Sigmoid colon (tissue), 4 donors: ENCODE results near the gene TAGLN.

Experiments
- EP300 ChIP-seq, 4 donors: sonication (generic); formaldehyde crosslinking; IDR thresholded peaks; one replicate each; pipeline ENCODE4 v1.6.1; 2017; ENCODE audit warnings: antibody characterized with exemption in 4 of 4
- POLR2A ChIP-seq, 2 donors: fragments of 450-650 bp; IDR thresholded peaks; one replicate each; pipeline ENCODE4 v1.6.1; 2016; ENCODE audit warnings: antibody characterized with exemption in 2 of 2, mild to moderate bottlenecking in 2 of 2, moderate library complexity in 2 of 2
- POLR2AphosphoS5 ChIP-seq, 4 donors: sonication (generic); formaldehyde crosslinking; IDR thresholded peaks; one replicate each; pipeline ENCODE4 v1.6.1; 2017; ENCODE audit warnings: antibody characterized with exemption in 4 of 4
- TF ChIP-seq, protein P1 (sequence below), 4 experiments: fragments of 450-650 bp in 3 of 4; fragments of 200-600 bp in 1 of 4; IDR thresholded peaks; one replicate each; pipeline ENCODE4 v1.5.1; 2016 to 2019; ENCODE audit warnings: antibody characterized with exemption in 4 of 4, mild to moderate bottlenecking in 3 of 4, moderate library complexity in 2 of 4

DNA sequence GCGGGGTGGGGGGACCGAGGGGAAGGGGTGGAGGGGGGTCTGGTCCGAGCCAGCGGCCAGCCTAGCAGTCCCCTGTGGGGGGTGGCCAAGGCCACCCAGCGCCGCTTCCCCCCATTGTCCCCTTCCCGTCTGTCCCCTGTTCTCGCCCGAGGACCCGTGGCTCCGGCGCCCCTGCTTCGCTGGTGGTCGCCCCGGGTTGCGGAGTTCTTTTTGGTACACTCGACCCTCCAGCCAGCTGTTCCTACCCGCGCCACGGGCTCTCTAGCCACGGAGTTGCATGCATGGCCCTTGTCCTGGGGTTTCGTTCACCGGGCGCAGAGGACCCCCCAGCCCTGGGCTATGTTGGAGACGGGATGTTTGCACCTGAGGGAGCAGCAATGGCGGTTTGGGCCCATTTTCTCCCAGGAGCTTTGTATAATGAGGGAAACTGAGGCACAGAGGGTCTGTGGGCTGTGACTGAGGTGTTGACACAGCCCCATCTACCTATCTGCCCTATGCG is 33.8 kb downstream of the TAGLN start:
- TF ChIP-seq, protein P1, sequence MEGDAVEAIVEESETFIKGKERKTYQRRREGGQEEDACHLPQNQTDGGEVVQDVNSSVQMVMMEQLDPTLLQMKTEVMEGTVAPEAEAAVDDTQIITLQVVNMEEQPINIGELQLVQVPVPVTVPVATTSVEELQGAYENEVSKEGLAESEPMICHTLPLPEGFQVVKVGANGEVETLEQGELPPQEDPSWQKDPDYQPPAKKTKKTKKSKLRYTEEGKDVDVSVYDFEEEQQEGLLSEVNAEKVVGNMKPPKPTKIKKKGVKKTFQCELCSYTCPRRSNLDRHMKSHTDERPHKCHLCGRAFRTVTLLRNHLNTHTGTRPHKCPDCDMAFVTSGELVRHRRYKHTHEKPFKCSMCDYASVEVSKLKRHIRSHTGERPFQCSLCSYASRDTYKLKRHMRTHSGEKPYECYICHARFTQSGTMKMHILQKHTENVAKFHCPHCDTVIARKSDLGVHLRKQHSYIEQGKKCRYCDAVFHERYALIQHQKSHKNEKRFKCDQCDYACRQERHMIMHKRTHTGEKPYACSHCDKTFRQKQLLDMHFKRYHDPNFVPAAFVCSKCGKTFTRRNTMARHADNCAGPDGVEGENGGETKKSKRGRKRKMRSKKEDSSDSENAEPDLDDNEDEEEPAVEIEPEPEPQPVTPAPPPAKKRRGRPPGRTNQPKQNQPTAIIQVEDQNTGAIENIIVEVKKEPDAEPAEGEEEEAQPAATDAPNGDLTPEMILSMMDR (IDR thresholded peaks at IDR 0.05), result no peak
- no peak for TF ChIP-seq POLR2A (IDR thresholded peaks at IDR 0.05)
- no peak for TF ChIP-seq POLR2AphosphoS5 (IDR thresholded peaks at IDR 0.05)
- no peak for TF ChIP-seq EP300 (IDR thresholded peaks at IDR 0.05)
